ENCODE measurements around the gene PROCA1. TPM values are rescaled to one million over a fixed set of nuclear protein-coding genes. Genes with fewer than 3 reads are reported as not detected.

The PROCA1 gene
- total RNA-seq = 1.1 and 2.0 TPM in 2 replicates

GRCh38 chr17:28711723-28712031, at the start of gene PROCA1:
Gene PROCA1 (minus strand): TSS chr17:28711888. CDS start chr17:28711660, 228 bp downstream.

GRCh38 chr17:28743243-28744103, 31.8 kb upstream of the PROCA1 start, which contains the start of gene TRAF4:
Gene TRAF4 (plus strand): TSS chr17:28744011. CDS start chr17:28744113, 102 bp downstream.

GRCh38 chr17:28728364-28729200, 16.9 kb upstream of the PROCA1 start, which contains the start of gene NEK8:
Gene NEK8 (plus strand): TSS chr17:28728788. CDS start chr17:28728814, 26 bp downstream.

GRCh38 chr17:28726226-28726626, 14.5 kb upstream of the PROCA1 start, which contains the start of gene TLCD1:
Gene TLCD1 (minus strand): TSS chr17:28726233. CDS start chr17:28726097, 136 bp downstream.

GRCh38 chr17:28717578-28718332, 6.1 kb upstream of the PROCA1 start, which contains the start of gene RAB34:
Gene RAB34 (minus strand): TSS chr17:28717868. CDS start chr17:28717266, 602 bp downstream.

GRCh38 chr17:28661635-28662526, 49.8 kb downstream of the PROCA1 start, which contains the start of the genes SDF2 and SUPT6H:
Gene SDF2 (minus strand): TSS chr17:28661906. CDS start chr17:28661876, 30 bp downstream.
Gene SUPT6H (plus strand): TSS chr17:28662205. CDS start chr17:28673402, 11,197 bp downstream.

Other genes with a start within 250 kb of the PROCA1 start
- gene SLC13A2, start 238.2 kb downstream of the PROCA1 start, total RNA-seq = not detected in 2 replicates
- gene FOXN1, start 205.5 kb downstream of the PROCA1 start, total RNA-seq = not detected in 2 replicates
- 19.2 and 19.9 TPM in 2 replicates for gene UNC119, start 159.3 kb downstream of the PROCA1 start, total RNA-seq
- gene PIGS, start 140.4 kb downstream of the PROCA1 start, total RNA-seq = 45.0 and 51.4 TPM in 2 replicates
- gene ALDOC, start 135.0 kb downstream of the PROCA1 start, total RNA-seq = 33.3 and 33.5 TPM in 2 replicates
- 21.9 and 40.0 TPM in 2 replicates for gene SPAG5, start 112.9 kb downstream of the PROCA1 start, total RNA-seq
- 5.3 and 6.5 TPM in 2 replicates for gene RSKR, start 97.7 kb downstream of the PROCA1 start, total RNA-seq
- 182 and 257 TPM in 2 replicates for gene BLTP2, start 66.7 kb downstream of the PROCA1 start, total RNA-seq
- 69.3 and 88.0 TPM in 2 replicates for gene SDF2, start 50.0 kb downstream of the PROCA1 start, total RNA-seq
- gene SUPT6H, start 49.7 kb downstream of the PROCA1 start, total RNA-seq = 55.5 and 59.6 TPM in 2 replicates
- 185 and 201 TPM in 2 replicates for gene RAB34, start 6.0 kb upstream of the PROCA1 start, total RNA-seq
- 906 and 915 TPM in 2 replicates for gene RPL23A, start 8.1 kb upstream of the PROCA1 start, total RNA-seq
- gene TLCD1, start 14.3 kb upstream of the PROCA1 start, total RNA-seq = 3.7 and 5.7 TPM in 2 replicates
- gene NEK8, start 16.9 kb upstream of the PROCA1 start, total RNA-seq = 4.4 and 4.7 TPM in 2 replicates
- gene TRAF4, start 32.1 kb upstream of the PROCA1 start, total RNA-seq = 18.1 and 23.9 TPM in 2 replicates
- gene FAM222B, start 130.9 kb upstream of the PROCA1 start, total RNA-seq = 2.4 and 2.8 TPM in 2 replicates
- gene ERAL1, start 143.1 kb upstream of the PROCA1 start, total RNA-seq = 13.6 and 15.2 TPM in 2 replicates
- gene FLOT2, start 185.8 kb upstream of the PROCA1 start, total RNA-seq = 39.9 and 43.3 TPM in 2 replicates
- gene DHRS13, start 191.2 kb upstream of the PROCA1 start, total RNA-seq = 1.2 and 2.4 TPM in 2 replicates
- gene PHF12, start 239.6 kb upstream of the PROCA1 start, total RNA-seq = 10.3 and 10.4 TPM in 2 replicates

Measured in aortic smooth muscle cell (primary cell).